Measurements from ENCODE around the gene ZKSCAN1. TPM values are rescaled to one million over a fixed set of nuclear protein-coding genes. Genes with fewer than 3 reads are reported as not detected.

Gene ZKSCAN1
- total RNA-seq, 1 donor from 2014 or later: 61.5 TPM

- TF ChIP-seq CTCF (IDR thresholded peaks at IDR 0.05): no peak
- Mint-ChIP-seq H3K27ac (ENCODE audit: unreplicated experiment) (peak within 1 kb of the TSS; percentile 83), H3K4me3 (ENCODE audit: unreplicated experiment) (peak within 1 kb of the TSS; percentile 92), H3K27me3 (ENCODE audit: low read depth) (no peaks in the 10 kb centered on the region), H3K36me3 (ENCODE audit: low read depth) (peaks cover 27% of the 10 kb centered on the region), H3K4me1 (ENCODE audit: low read depth) (peaks cover 31% of the 10 kb centered on the region), H3K9me3 (ENCODE audit: low read depth) (no peaks in the 10 kb centered on the region)
- DNase-seq (ENCODE audit: low spot score): no peak
Measured at GRCh38 chr7:100088621-100089457, 73.4 kb downstream of the ZKSCAN1 start, which contains the start of gene COPS6. COPS6 (plus strand) TSS chr7:100088969; CDS start chr7:100088991, 22 bp downstream.

DNA sequence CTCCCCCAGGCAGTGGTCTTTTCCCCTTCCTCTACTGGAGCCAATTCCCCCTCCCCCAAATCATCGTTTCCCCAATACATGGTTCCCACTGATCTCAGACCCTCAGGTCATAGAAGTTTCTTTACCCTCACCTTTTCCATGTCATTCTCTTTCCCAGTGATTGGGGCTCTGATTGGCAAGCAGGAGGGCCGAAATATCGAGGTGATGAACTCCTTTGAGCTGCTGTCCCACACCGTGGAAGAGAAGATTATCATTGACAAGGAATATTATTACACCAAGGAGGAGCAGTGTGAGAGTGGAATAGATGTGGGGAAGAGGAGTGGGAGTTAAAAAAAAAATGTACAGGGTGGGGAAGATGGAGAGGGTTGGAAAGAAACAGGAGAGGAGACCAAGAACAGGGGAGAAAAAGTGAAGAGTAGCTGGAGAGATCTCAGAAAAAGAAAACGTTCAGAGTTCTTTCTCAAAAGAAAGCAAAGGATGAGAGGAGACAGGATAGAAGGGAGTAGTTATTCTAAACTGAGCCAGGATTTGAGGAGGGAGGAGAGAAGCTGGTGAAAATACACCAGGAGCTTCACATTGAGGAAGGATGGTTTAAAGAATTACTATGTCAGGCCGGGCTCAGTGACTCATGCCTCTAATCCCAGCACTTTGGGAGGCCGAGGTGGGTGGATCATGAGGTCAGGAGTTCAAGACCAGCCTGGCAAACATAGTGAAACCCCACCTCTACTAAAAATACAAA, 74.2 kb downstream of the ZKSCAN1 start:
- Mint-ChIP-seq H3K4me1 (ENCODE audit: low read depth) (peaks cover 31% of the 10 kb centered on the region), H3K9me3 (ENCODE audit: low read depth) (no peaks in the 10 kb centered on the region), H3K27ac (ENCODE audit: unreplicated experiment) (peak overlapping the region; percentile 83), H3K36me3 (ENCODE audit: low read depth) (peaks cover 27% of the 10 kb centered on the region), H3K4me3 (ENCODE audit: unreplicated experiment) (peak overlapping the region; percentile 92), H3K27me3 (ENCODE audit: low read depth) (no peaks in the 10 kb centered on the region)
- DNase-seq (ENCODE audit: low spot score): no peak
- no peak for TF ChIP-seq CTCF (IDR thresholded peaks at IDR 0.05)

- no peaks in the 10 kb centered on the region for H3K27me3 Mint-ChIP-seq (ENCODE audit: low read depth)
- no peak for DNase-seq (ENCODE audit: low spot score)
- H3K4me1 Mint-ChIP-seq (ENCODE audit: low read depth): peaks cover 31% of the 10 kb centered on the region
Measured at GRCh38 chr7:100090527-100091410, 75.4 kb downstream of the ZKSCAN1 start.

More at GRCh38 chr7:100090527-100091410, 75.4 kb downstream of the ZKSCAN1 start:
- no peak overlapping the region for H3K4me3 Mint-ChIP-seq (ENCODE audit: unreplicated experiment)
- H3K36me3 Mint-ChIP-seq (ENCODE audit: low read depth): peaks cover 34% of the 10 kb centered on the region
- peak overlapping the region; percentile 5 for H3K27ac Mint-ChIP-seq (ENCODE audit: unreplicated experiment)
- TF ChIP-seq CTCF (IDR thresholded peaks at IDR 0.05): no peak
- H3K9me3 Mint-ChIP-seq (ENCODE audit: low read depth): no peaks in the 10 kb centered on the region

Other genes with a start within 250 kb of the ZKSCAN1 start
- gene CYP3A4, start 231.4 kb upstream of the ZKSCAN1 start, total RNA-seq: not detected in 3 replicates
- not detected in 3 replicates for gene CYP3A43, start 187.6 kb upstream of the ZKSCAN1 start, total RNA-seq
- 0.39 TPM in 1 of 3 replicates, not detected in the others for gene OR2AE1, start 138.6 kb upstream of the ZKSCAN1 start, total RNA-seq
- 11.1 to 12.1 TPM (median 11.5 TPM) in 3 replicates for gene TRIM4, start 96.1 kb upstream of the ZKSCAN1 start, total RNA-seq
- gene GJC3, start 86.0 kb upstream of the ZKSCAN1 start, total RNA-seq: not detected in 3 replicates
- gene AZGP1, start 39.6 kb upstream of the ZKSCAN1 start, total RNA-seq: not detected in 3 replicates
- gene ZSCAN21, start 34.2 kb downstream of the ZKSCAN1 start, total RNA-seq: 9.6 to 13.1 TPM (median 11.8 TPM) in 3 replicates
- gene ZNF3, start 66.1 kb downstream of the ZKSCAN1 start, total RNA-seq: 21.9 to 28.4 TPM (median 22.1 TPM) in 3 replicates
- 80.1 to 111 TPM (median 83.1 TPM) in 3 replicates for gene COPS6, start 73.4 kb downstream of the ZKSCAN1 start, total RNA-seq
- gene MCM7, start 85.8 kb downstream of the ZKSCAN1 start, total RNA-seq: 34.0 to 63.8 TPM (median 34.1 TPM) in 3 replicates
- 16.9 to 24.8 TPM (median 19.6 TPM) in 3 replicates for gene AP4M1, start 86.0 kb downstream of the ZKSCAN1 start, total RNA-seq
- 53.5 to 58.5 TPM (median 54.9 TPM) in 3 replicates for gene TAF6, start 103.8 kb downstream of the ZKSCAN1 start, total RNA-seq
- gene CNPY4, start 104.0 kb downstream of the ZKSCAN1 start, total RNA-seq: 29.8 to 46.4 TPM (median 31.5 TPM) in 3 replicates
- 1.7 to 3.2 TPM (median 2.5 TPM) in 3 replicates for gene MBLAC1, start 111.4 kb downstream of the ZKSCAN1 start, total RNA-seq
- gene LAMTOR4, start 133.3 kb downstream of the ZKSCAN1 start, total RNA-seq: 73.2 to 89.4 TPM (median 75.7 TPM) in 3 replicates
- 15.4 to 19.7 TPM (median 16.3 TPM) in 3 replicates for gene TRAPPC14, start 143.1 kb downstream of the ZKSCAN1 start, total RNA-seq
- 1.8 to 4.9 TPM (median 4.3 TPM) in 3 replicates for gene GAL3ST4, start 153.0 kb downstream of the ZKSCAN1 start, total RNA-seq
- 6.2 to 7.3 TPM (median 6.7 TPM) in 3 replicates for gene GPC2, start 161.8 kb downstream of the ZKSCAN1 start, total RNA-seq
- 0.57 to 1.2 TPM (median 0.64 TPM) in 3 replicates for gene STAG3, start 162.3 kb downstream of the ZKSCAN1 start, total RNA-seq
- not detected in 3 replicates for gene PVRIG, start 204.4 kb downstream of the ZKSCAN1 start, total RNA-seq

All from chondrocyte (in vitro differentiated cells).